ENCODE results near the gene TAF4.

GRCh38 chr20:61988665-61989064 lies 77.0 kb downstream of the TAF4 start:
- TF ChIP-seq CTCF (conservative IDR thresholded peaks at IDR 0.05) (no peak), ZFX (IDR thresholded peaks at IDR 0.05) (no peak)

Data from C4-2B (cell line).